ENCODE measurements around the gene RGN.
A peak's percentile ranks its signal among the peaks of the same experiment; 100 is the strongest.

RGN gene

DNA sequence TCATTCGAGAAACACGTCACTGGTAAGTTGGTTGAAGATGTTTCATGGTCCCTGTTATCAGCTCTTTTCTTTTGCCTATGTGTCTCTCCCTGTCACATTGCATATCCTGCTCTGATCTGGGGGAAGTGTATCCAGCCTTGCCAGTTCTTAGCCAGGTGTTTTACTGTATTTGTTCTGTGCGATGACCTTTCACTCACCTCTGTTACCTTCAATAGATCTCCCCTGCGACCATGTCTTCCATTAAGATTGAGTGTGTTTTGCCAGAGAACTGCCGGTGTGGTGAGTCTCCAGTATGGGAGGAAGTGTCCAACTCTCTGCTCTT lies 2.6 kb downstream of the RGN start:
- intact Hi-C loops (cut with DNase I; ENCODE audit: low total_unique reads): no loop called here
- TF ChIP-seq, protein P1, sequence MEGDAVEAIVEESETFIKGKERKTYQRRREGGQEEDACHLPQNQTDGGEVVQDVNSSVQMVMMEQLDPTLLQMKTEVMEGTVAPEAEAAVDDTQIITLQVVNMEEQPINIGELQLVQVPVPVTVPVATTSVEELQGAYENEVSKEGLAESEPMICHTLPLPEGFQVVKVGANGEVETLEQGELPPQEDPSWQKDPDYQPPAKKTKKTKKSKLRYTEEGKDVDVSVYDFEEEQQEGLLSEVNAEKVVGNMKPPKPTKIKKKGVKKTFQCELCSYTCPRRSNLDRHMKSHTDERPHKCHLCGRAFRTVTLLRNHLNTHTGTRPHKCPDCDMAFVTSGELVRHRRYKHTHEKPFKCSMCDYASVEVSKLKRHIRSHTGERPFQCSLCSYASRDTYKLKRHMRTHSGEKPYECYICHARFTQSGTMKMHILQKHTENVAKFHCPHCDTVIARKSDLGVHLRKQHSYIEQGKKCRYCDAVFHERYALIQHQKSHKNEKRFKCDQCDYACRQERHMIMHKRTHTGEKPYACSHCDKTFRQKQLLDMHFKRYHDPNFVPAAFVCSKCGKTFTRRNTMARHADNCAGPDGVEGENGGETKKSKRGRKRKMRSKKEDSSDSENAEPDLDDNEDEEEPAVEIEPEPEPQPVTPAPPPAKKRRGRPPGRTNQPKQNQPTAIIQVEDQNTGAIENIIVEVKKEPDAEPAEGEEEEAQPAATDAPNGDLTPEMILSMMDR (IDR thresholded peaks at IDR 0.05): no peak
- Histone ChIP-seq H3K4me1 (peaks cover 0 to 14% (median 0%) of the 10 kb centered on the region in 4 donors), H3K27me3 (no peaks in the 10 kb centered on the region), H3K9me3 (no peaks in the 10 kb centered on the region), H3K36me3 (peaks cover 0 to 7% (median 0%) of the 10 kb centered on the region in 3 donors), H3K27ac (no peak overlapping the region), H3K4me3 (no peak overlapping the region)
- DNase-seq: no peak

DNA sequence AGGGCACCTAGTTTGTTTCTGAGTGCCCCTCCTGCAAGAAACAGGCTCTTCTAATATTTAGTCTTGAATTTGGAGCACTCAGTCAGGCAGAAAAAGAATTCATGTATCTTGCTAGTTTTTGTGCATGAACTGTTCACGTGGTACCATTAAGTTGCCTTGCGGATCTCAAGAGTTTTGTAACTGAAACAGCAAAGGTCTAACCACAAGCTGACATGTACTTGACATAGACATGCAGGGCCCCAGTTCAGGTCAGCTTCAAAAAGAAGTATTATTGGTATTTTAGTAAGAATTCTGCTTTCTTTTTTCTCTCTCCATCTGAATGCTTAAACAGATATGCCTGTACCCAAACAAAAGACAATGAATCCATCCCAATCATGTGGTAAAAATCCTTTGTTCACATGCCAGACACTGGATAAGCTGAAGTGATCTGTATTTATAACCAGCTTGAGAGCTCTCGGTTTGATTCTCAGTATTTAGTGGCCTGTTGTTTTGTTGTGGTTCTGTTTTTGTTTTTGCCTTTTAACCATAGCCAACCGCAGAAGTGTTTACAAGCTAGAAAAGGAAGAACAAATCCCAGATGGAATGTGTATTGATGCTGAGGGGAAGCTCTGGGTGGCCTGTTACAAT lies 13.0 kb downstream of the RGN start:
- DNase-seq: no peak
- Histone ChIP-seq H3K9me3 (no peaks in the 10 kb centered on the region), H3K4me3 (no peak overlapping the region), H3K27ac (no peak overlapping the region), H3K27me3 (no peaks in the 10 kb centered on the region), H3K36me3 (no peaks in the 10 kb centered on the region), H3K4me1 (no peaks in the 10 kb centered on the region)
- TF ChIP-seq, protein P1 (IDR thresholded peaks at IDR 0.05): no peak
- intact Hi-C loops (cut with DNase I; ENCODE audit: low total_unique reads): loop anchor here (5.0 kb wide), 1 partner anchor 334 kb away; the partner anchor contains the start of gene SLC9A7

DNA sequence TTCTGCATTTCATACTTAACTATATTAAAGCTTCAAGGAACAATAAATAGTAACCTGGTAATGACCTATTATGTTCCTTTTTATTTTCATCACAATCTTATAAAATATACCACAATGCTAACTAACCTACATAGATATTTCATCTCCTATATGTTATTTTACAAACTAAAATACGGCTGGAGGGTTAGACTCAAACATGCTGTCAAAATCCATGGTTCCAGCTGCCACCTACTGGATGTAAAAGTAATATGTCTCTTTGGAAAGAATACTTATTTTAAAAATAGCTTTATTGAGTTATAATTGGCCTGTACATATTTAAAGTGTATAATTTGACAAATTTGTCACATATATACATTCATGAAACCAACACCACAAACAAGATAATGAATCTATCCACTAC lies 15.0 kb downstream of the RGN start:
- no peaks in the 10 kb centered on the region for H3K27me3 ChIP-seq
- H3K4me1 ChIP-seq: no peaks in the 10 kb centered on the region
- no peaks in the 10 kb centered on the region for H3K36me3 ChIP-seq
- H3K9me3 ChIP-seq: no peaks in the 10 kb centered on the region
- TF ChIP-seq, protein P1 (IDR thresholded peaks at IDR 0.05): peak; percentile 31 to 41
- no peak for DNase-seq
- no peak overlapping the region for H3K27ac ChIP-seq
- no peak overlapping the region for H3K4me3 ChIP-seq
- intact Hi-C loops (cut with DNase I; ENCODE audit: low total_unique reads): loop anchor here (5.0 kb wide), 1 partner anchor 336 kb away; the partner anchor contains the start of gene SLC9A7

DNA sequence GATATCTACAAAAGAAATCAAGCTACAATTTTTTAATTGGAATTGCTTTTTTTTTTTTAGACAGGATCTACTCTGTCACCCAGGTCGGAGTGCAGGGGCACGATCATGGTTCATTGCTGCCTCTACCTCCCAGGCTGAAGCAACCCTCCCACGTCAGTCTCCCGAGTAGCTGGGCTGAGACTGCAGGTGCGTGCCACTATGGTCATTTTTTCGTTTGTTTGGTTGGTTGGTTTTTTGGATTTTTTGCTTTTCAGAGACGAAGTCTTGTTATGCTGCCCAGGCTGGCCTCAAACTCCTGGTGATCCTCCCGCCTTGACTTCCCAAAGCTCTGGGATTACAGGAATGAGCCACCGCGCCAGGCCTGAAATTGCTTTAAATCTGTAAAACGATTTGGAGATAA lies 15.6 kb downstream of the RGN start:
- DNase-seq: no peak
- no peak overlapping the region for H3K27ac ChIP-seq
- H3K27me3 ChIP-seq: no peaks in the 10 kb centered on the region
- TF ChIP-seq, protein P1 (IDR thresholded peaks at IDR 0.05): no peak
- H3K4me1 ChIP-seq: no peaks in the 10 kb centered on the region
- H3K36me3 ChIP-seq: no peaks in the 10 kb centered on the region
- H3K4me3 ChIP-seq: no peak overlapping the region
- no peaks in the 10 kb centered on the region for H3K9me3 ChIP-seq
- intact Hi-C loops (cut with DNase I; ENCODE audit: low total_unique reads): loop anchor here (5.0 kb wide), 1 partner anchor 337 kb away; the partner anchor contains the start of gene SLC9A7

DNA sequence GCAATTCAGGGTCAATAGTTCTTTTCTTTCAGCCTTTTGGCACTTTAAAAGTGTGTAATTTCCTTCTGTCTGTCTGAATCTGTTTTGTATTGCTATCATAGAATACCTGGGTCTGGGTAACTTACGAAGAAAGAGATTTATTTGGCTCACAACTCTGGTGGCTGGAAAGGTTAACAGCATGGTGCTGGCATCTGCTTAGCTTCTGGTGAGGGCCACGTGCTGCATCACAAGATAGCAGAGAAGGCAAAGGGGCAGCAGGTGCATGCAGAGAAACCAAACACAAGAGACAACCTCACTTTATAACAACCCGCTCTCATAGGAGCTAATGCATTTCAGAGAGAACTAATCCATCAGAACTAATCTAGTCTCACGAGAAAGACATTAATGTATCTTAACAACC lies 18.8 kb downstream of the RGN start:
- no peak for DNase-seq
- no peaks in the 10 kb centered on the region for H3K36me3 ChIP-seq
- H3K9me3 ChIP-seq: no peaks in the 10 kb centered on the region
- TF ChIP-seq, protein P1 (IDR thresholded peaks at IDR 0.05): no peak
- no peaks in the 10 kb centered on the region for H3K27me3 ChIP-seq
- H3K27ac ChIP-seq: no peak overlapping the region
- no peaks in the 10 kb centered on the region for H3K4me1 ChIP-seq
- intact Hi-C loops (cut with DNase I; ENCODE audit: low total_unique reads): no loop called here
- no peak overlapping the region for H3K4me3 ChIP-seq

All from tibial artery (tissue), 4 donors.